Measurements from ENCODE around the gene DRC7.
A peak's percentile ranks its signal among the peaks of the same experiment; 100 is the strongest.
"Not testable (repeated sequence)": the region's sequence is repeated elsewhere in the genome, so short reads cannot be mapped to it uniquely, and the experiment has no call there.

The DRC7 gene

GRCh38 chr16:57713596-57713995 lies 19.0 kb downstream of the DRC7 start:
- DNase-seq (ENCODE audit: low read depth in 2 of 2), result no peak

- DNase-seq (ENCODE audit: low read depth in 2 of 2), result no peak
These were observed 19.4 kb downstream of the DRC7 start for GRCh38 chr16:57714047-57714446.

- peak; percentile 24 to 25 for DNase-seq (ENCODE audit: low read depth in 2 of 2)
These were observed 25.6 kb downstream of the DRC7 start for GRCh38 chr16:57720142-57720575.

- DNase-seq (ENCODE audit: low read depth in 2 of 2), result no peak
These were observed 27.0 kb downstream of the DRC7 start for GRCh38 chr16:57721356-57722209.

- no peak for DNase-seq (ENCODE audit: low read depth in 2 of 2)
These were observed 27.5 kb downstream of the DRC7 start for GRCh38 chr16:57722210-57722499.

- DNase-seq (ENCODE audit: low read depth in 2 of 2), result no peak
These were observed 28.0 kb downstream of the DRC7 start for GRCh38 chr16:57722651-57723050.

- DNase-seq (ENCODE audit: low read depth in 2 of 2), result no peak
These were observed 28.6 kb downstream of the DRC7 start for GRCh38 chr16:57723170-57723569.

- no peak for DNase-seq (ENCODE audit: low read depth in 2 of 2)
These were observed 29.9 kb downstream of the DRC7 start for GRCh38 chr16:57724531-57724930.

GRCh38 chr16:57725151-57725550 lies 30.5 kb downstream of the DRC7 start:
- DNase-seq (ENCODE audit: low read depth in 2 of 2), result no peak

- no peak for DNase-seq (ENCODE audit: low read depth in 2 of 2)
These were observed 30.9 kb downstream of the DRC7 start for GRCh38 chr16:57725554-57725953.

- no peak for DNase-seq (ENCODE audit: low read depth in 2 of 2)
These were observed 31.4 kb downstream of the DRC7 start for GRCh38 chr16:57725976-57726375.

GRCh38 chr16:57726433-57726947 lies 31.9 kb downstream of the DRC7 start:
- no peak for DNase-seq (ENCODE audit: low read depth in 2 of 2)

- no peak for DNase-seq (ENCODE audit: low read depth in 2 of 2)
These were observed 33.0 kb downstream of the DRC7 start for GRCh38 chr16:57727610-57728009.

GRCh38 chr16:57728336-57729181 lies 34.0 kb downstream of the DRC7 start:
- no peak for DNase-seq (ENCODE audit: low read depth in 2 of 2)

GRCh38 chr16:57729182-57729484 lies 34.5 kb downstream of the DRC7 start:
- no peak for DNase-seq (ENCODE audit: low read depth in 2 of 2)

GRCh38 chr16:57729852-57730251 lies 35.2 kb downstream of the DRC7 start:
- not testable (repeated sequence) for DNase-seq (ENCODE audit: low read depth in 2 of 2)

- no peak for DNase-seq (ENCODE audit: low read depth in 2 of 2)
These were observed 36.4 kb downstream of the DRC7 start for GRCh38 chr16:57730771-57731730.

GRCh38 chr16:57732037-57732436 lies 37.4 kb downstream of the DRC7 start:
- no peak for DNase-seq (ENCODE audit: low read depth in 2 of 2)

GRCh38 chr16:57732714-57733113 lies 38.1 kb downstream of the DRC7 start:
- DNase-seq (ENCODE audit: low read depth in 2 of 2), result no peak

- no peak for DNase-seq (ENCODE audit: low read depth in 2 of 2)
These were observed 39.8 kb downstream of the DRC7 start for GRCh38 chr16:57734308-57734924.

Measured in stimulated activated CD8-positive, alpha-beta memory T cell treated with anti-CD3 and anti-CD28 coated beads, Interleukin-2, amount 100 ng/mL, for 48 hours (primary cell).